GM12891 (cell line): ENCODE results near the gene GRHL1.

Experiments used
- POLR2A ChIP-seq: IDR thresholded peaks from 2 replicates; pipeline ENCODE4 v1.6.1; 2011; ENCODE audit warnings: low read depth, low read length, control low read depth
- POLR2AphosphoS5 ChIP-seq: IDR thresholded peaks from 2 replicates; pipeline ENCODE4 v1.6.1; 2011; ENCODE audit warnings: low read depth, low read length, control low read depth
- SPI1 ChIP-seq: IDR thresholded peaks from 2 replicates; pipeline ENCODE4 v1.6.1; 2011; ENCODE audit warnings: low read depth, low read length, control low read depth

GRCh38 chr2:10017313-10017941 is 65.9 kb downstream of the GRHL1 start:
- TF ChIP-seq POLR2A (no peak), POLR2AphosphoS5 (no peak), SPI1 (no peak)
